HG02973 (cell line): ENCODE data around the gene PLXNC1.
A peak's percentile ranks its signal among the peaks of the same experiment; 100 is the strongest.
"Not testable (repeated sequence)": the region's sequence is repeated elsewhere in the genome, so short reads cannot be mapped to it uniquely, and the experiment has no call there.

Experiments
- ATAC-seq: cut with Tn5 transposase; IDR thresholded peaks from one replicate; pipeline ENCODE4 v1.9.1; 2021; ENCODE audit warnings: moderate library complexity; ENCODE audit not compliant: unreplicated experiment

Gene PLXNC1

GRCh38 chr12:94286583-94287244, 138.3 kb downstream of the PLXNC1 start:
- ATAC-seq: no peak

- no peak for ATAC-seq
Measured at GRCh38 chr12:94287245-94287628, 138.9 kb downstream of the PLXNC1 start.

GRCh38 chr12:94289461-94290312, 141.3 kb downstream of the PLXNC1 start:
- ATAC-seq: no peak

GRCh38 chr12:94290353-94290752, 142.0 kb downstream of the PLXNC1 start:
- no peak for ATAC-seq

- ATAC-seq: no peak
Measured at GRCh38 chr12:94297096-94297699, 148.8 kb downstream of the PLXNC1 start.

- ATAC-seq: no peak
Measured at GRCh38 chr12:94297876-94298505, 149.6 kb downstream of the PLXNC1 start.

GRCh38 chr12:94299846-94300245, 151.5 kb downstream of the PLXNC1 start:
- no peak for ATAC-seq

- no peak for ATAC-seq
Measured at GRCh38 chr12:94304012-94304411, 155.6 kb downstream of the PLXNC1 start.

GRCh38 chr12:94304566-94305061, 156.2 kb downstream of the PLXNC1 start:
- ATAC-seq: no peak

GRCh38 chr12:94305130-94305957, 157.0 kb downstream of the PLXNC1 start:
- peak; percentile 46 for ATAC-seq

GRCh38 chr12:94308612-94309011, 160.2 kb downstream of the PLXNC1 start:
- no peak for ATAC-seq

GRCh38 chr12:94309373-94309772, 161.0 kb downstream of the PLXNC1 start:
- peak; percentile 84 for ATAC-seq

GRCh38 chr12:94312378-94312777, 164.0 kb downstream of the PLXNC1 start:
- ATAC-seq: no peak

- not testable (repeated sequence) for ATAC-seq
Measured at GRCh38 chr12:94316600-94316999, 168.2 kb downstream of the PLXNC1 start.

GRCh38 chr12:94318181-94318580, 169.8 kb downstream of the PLXNC1 start:
- no peak for ATAC-seq

GRCh38 chr12:94320109-94320508, 171.7 kb downstream of the PLXNC1 start:
- no peak for ATAC-seq

GRCh38 chr12:94322346-94322745, 174.0 kb downstream of the PLXNC1 start:
- no peak for ATAC-seq

GRCh38 chr12:94326234-94326633, 177.9 kb downstream of the PLXNC1 start:
- ATAC-seq: no peak

- ATAC-seq: no peak
Measured at GRCh38 chr12:94326727-94327126, 178.3 kb downstream of the PLXNC1 start.

- no peak for ATAC-seq
Measured at GRCh38 chr12:94327809-94328208, 179.4 kb downstream of the PLXNC1 start.
